ENCODE data around the gene GOLGA5.
"Not testable (repeated sequence)": the region's sequence is repeated elsewhere in the genome, so short reads cannot be mapped to it uniquely, and the experiment has no call there.

The GOLGA5 gene

GRCh38 chr14:92801917-92802316 lies 7.8 kb downstream of the GOLGA5 start:
- no peaks in the 10 kb centered on the region for H3K27me3 ChIP-seq (replicated peaks; ENCODE audit: control insufficient read depth, insufficient read depth, low read length)
- no peak for DNase-seq (ENCODE audit: extremely low read depth, insufficient read length)
- H3K4me3 ChIP-seq (replicated peaks; ENCODE audit: low read depth, low read length): no peak overlapping the region
- H3K36me3 ChIP-seq (ENCODE audit: control insufficient read depth, insufficient read depth, low read length): peaks cover 3% of the 10 kb centered on the region
- TF ChIP-seq CTCF (IDR thresholded peaks at IDR 0.05; ENCODE audit: insufficient read depth, low read length, poor library complexity, severe bottlenecking): no peak

DNA sequence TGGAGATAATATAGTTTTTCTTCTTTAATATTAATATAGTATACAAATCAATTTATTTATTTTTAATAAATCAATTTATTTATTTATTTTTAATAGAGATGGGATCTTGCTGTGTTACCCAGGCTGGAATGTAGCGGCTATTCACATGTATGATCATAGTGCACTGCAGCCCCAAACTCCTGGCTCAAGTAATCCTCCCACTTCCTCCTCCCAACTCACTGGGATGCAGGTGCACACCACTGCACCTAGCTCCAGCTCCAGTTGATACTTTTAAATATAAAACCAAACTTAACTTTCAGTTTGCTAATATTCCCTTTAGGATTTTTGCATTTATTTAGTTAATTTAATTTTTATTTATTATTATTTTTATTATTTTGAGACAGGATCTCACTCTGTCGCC lies 8.6 kb downstream of the GOLGA5 start:
- no peak overlapping the region for H3K4me3 ChIP-seq (replicated peaks; ENCODE audit: low read depth, low read length)
- no peak for TF ChIP-seq CTCF (IDR thresholded peaks at IDR 0.05; ENCODE audit: insufficient read depth, low read length, poor library complexity, severe bottlenecking)
- H3K27me3 ChIP-seq (replicated peaks; ENCODE audit: control insufficient read depth, insufficient read depth, low read length): no peaks in the 10 kb centered on the region
- peaks cover 3% of the 10 kb centered on the region for H3K36me3 ChIP-seq (ENCODE audit: control insufficient read depth, insufficient read depth, low read length)
- DNase-seq (ENCODE audit: extremely low read depth, insufficient read length): no peak

- Histone ChIP-seq H3K4me3 (replicated peaks; ENCODE audit: low read depth, low read length) (no peak overlapping the region), H3K27me3 (replicated peaks; ENCODE audit: control insufficient read depth, insufficient read depth, low read length) (no peaks in the 10 kb centered on the region), H3K36me3 (ENCODE audit: control insufficient read depth, insufficient read depth, low read length) (peaks cover 17% of the 10 kb centered on the region)
- no peak for DNase-seq (ENCODE audit: extremely low read depth, insufficient read length)
- TF ChIP-seq CTCF (IDR thresholded peaks at IDR 0.05; ENCODE audit: insufficient read depth, low read length, poor library complexity, severe bottlenecking): no peak
Measured at GRCh38 chr14:92813201-92813600, 19.1 kb downstream of the GOLGA5 start.

DNA sequence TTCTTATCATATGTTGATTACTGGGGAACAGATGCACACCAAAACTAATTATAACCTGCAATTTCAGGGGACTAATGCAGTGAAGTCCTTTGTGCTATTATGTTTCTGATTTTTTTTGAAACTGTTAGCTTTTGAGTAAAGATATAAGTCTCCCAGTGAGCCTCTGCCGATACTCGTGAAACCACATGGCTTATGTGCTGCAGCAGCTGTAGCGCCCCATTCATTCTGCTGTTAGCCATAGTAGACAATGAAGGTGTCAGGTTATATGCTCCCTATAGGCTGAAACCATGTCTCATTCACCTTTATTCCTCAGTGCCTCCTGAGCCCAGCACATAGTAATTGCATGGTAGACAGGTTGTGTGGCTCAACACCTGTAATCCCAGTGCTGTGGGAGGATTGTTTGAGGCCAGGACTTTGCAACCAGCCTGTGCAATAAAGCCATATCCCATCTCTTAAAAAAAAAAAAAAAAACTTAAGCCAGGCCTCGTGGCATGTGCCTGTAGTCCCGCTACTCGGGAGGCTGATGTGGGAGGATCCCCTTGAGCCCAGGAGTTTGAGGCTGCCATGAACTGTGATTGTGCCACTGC lies 25.0 kb downstream of the GOLGA5 start:
- no peak for DNase-seq (ENCODE audit: extremely low read depth, insufficient read length)
- H3K4me3 ChIP-seq (replicated peaks; ENCODE audit: low read depth, low read length): no peak overlapping the region
- TF ChIP-seq CTCF (IDR thresholded peaks at IDR 0.05; ENCODE audit: insufficient read depth, low read length, poor library complexity, severe bottlenecking): no peak
- peaks cover 17% of the 10 kb centered on the region for H3K36me3 ChIP-seq (ENCODE audit: control insufficient read depth, insufficient read depth, low read length)
- no peaks in the 10 kb centered on the region for H3K27me3 ChIP-seq (replicated peaks; ENCODE audit: control insufficient read depth, insufficient read depth, low read length)

DNA sequence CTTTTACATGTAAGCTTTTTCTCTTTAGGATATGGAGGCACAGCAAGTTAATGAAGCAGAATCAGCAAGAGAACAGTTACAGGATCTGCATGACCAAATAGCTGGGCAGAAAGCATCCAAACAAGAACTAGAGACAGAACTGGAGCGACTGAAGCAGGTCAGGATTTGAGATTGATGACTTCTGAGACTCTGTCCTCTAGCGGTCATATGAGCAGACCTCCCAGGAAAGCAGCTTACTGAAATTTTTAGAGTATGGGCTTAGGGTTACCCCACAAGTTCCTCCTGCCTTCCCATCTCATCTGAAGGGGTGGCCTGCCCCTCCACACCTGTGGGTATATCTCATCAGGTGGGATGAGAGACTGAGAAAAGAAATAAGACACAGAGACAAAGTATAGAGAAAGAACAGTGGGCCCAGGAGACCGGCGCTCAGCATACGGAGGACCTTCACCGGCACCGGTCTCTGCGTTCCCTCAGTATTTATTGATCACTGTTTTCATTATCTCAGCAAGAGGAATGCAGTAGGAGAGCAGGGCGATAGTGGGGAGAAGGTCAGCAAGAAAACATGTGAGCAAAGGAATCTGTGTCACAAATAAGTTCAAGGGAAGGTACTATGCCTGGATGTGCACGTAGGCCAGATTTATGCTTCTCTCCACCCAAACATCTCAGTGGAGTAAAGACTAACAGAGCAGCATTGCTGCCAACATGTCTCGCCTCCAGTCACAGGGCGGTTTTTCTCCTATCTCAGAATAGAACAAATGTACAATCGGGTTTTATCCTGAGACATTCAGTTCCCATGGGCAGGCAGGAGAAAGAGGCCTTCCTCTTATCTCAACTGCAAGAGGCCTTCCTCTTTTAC lies 25.8 kb downstream of the GOLGA5 start:
- not testable (repeated sequence) for DNase-seq (ENCODE audit: extremely low read depth, insufficient read length); H3K4me3 ChIP-seq (replicated peaks; ENCODE audit: low read depth, low read length); H3K27me3 ChIP-seq (replicated peaks; ENCODE audit: control insufficient read depth, insufficient read depth, low read length)
- peaks cover 15% of the 10 kb centered on the region for H3K36me3 ChIP-seq (ENCODE audit: control insufficient read depth, insufficient read depth, low read length)

DNA sequence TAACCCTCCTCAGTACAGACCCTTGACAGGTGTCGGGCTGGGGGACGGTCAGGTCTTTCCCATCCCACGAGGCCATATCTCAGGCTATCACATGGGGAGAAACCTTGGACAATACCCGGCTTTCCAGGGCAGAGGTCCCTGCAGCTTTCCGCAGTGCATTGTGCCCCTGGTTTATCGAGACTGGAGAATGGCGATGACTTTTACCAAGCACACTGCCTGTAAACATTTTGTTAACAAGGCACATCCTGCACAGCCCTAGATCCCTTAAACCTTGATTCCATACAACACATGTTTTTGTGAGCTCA lies 26.4 kb downstream of the GOLGA5 start:
- peaks cover 16% of the 10 kb centered on the region for H3K36me3 ChIP-seq (ENCODE audit: control insufficient read depth, insufficient read depth, low read length)

More for the DNA sequence above, 26.4 kb downstream of the GOLGA5 start:
- H3K4me3 ChIP-seq (replicated peaks; ENCODE audit: low read depth, low read length); H3K27me3 ChIP-seq (replicated peaks; ENCODE audit: control insufficient read depth, insufficient read depth, low read length); DNase-seq (ENCODE audit: extremely low read depth, insufficient read length): not testable (repeated sequence)
